OCI-M1 (cell line): ENCODE measurements around the gene CCDC106.

Experiments used
- DNase-seq: peaks from one replicate; lab custom pipeline; 2025; lab: John Stamatoyannopoulos, UW

The CCDC106 gene

DNA sequence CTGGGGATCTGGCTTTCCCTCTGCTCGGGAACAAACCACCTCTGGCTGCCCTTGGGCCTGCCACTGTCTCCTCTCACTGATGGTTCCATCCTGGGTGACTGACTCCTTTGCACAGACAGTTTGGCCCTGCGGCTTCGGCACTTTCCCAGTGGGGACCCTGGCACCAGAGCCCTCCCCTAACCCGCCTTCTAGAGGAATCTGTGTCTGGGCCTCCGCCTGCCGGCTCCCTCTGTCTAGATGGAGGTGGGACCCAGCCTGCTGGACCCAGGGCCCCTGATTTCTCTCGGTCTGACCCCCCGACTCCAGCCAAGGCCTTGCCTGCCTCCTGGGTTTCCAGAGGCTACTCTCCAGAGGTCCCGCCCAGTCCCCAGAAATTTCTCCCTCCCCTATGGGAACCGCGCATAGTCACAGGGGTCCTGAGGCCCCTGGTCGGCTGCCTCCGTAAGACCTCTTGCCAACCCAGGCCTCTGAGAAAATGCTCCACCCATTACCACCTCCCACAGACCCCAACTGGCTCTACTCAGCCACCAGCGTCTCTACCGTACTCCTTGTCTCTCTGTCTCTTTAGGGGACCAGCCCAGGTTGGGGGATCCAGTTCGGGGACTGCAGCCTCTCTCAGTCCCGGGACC is 2.7 kb downstream of the CCDC106 start:
- DNase-seq, result no peak

- DNase-seq, result no peak
Measured at GRCh38 chr19:55651236-55651635, 3.2 kb downstream of the CCDC106 start.

GRCh38 chr19:55652311-55653128 is 4.5 kb downstream of the CCDC106 start:
- DNase-seq, result no peak

DNA sequence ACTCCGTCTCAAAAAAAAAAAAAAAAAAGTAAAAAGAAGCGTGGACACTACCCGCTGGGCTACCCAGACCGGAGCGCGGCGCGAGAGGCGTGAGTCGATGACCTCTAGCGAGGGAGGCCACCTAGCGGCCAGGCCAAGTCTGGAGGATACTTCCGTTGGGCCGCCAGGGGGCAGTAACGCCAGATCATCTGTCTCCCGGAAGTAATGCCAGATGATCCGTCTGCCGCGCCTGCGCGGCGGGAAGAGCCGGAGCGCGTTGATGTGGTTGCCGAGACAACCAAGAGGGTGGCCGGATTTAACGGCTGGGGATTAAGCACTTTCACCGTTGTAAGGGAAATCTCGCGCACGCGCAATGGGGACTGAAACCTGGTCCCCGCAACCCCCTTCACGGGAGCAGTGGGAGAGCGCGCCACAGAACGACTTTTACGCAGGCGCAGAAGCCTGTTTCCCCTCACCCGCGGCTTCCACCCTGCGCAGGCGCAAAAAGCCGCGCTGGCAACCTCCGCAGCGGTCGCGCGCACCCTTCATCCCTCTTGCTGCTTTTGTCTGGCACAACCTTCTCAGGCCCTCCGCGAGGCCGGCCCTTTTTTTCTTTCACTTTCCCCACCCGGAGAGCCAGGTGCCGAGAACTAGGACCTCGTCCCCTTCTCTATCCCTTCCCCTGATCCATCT is 5.8 kb downstream of the CCDC106 start:
- peak; percentile 99 for DNase-seq

DNA sequence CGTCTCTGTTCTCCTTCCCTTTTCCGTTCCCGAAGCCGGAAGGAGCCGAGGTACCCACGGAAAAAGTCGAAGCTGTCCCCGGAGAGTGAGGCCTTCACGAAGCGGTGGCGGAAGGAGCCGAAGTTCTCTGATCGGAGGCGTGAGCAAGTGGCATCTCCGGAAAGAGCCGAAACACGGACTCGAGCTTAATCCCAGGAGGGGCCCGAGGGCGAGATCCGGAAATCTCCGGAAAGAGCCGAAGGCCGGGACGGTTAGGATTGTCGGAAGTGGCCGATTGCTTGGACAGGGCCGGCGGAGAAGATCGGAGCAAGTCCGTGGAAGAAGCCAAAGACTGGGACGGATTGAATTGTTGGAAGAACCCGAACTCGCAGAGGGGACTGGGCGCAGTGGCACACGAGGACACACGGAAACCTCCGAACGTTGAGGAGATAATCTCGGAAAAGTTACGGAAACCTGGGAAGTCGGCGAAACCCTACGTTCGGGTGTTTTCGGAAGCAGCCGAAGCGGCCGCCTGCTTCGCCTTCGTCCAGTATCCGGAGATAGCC is 6.4 kb downstream of the CCDC106 start:
- peak; percentile 100 for DNase-seq

GRCh38 chr19:55654868-55655647 is 7.0 kb downstream of the CCDC106 start, which contains the start of gene U2AF2:
Gene U2AF2, plus strand, starts transcription at chr19:55655035. Its CDS starts 70 bp downstream, at chr19:55655105.
- peak; percentile 99 for DNase-seq

DNA sequence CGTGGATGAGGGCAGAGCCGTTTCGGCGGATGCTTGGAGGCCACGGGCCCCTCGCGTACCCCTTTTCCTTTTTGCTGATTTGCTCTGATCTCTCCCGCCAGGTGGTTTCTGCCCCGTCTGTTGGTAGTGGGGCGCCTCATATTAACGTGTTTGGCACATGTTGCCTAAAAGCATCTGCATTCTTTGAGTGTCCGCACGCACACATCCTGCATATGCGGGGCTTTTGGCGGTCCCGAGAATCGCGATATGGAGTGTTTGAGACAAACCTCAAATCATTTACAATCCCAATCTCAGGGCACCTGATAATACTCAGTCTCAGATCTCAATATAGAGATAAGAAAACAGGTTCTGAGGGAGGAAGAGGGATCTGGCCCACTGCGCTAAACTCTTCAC is 7.6 kb downstream of the CCDC106 start:
- DNase-seq, result no peak

DNA sequence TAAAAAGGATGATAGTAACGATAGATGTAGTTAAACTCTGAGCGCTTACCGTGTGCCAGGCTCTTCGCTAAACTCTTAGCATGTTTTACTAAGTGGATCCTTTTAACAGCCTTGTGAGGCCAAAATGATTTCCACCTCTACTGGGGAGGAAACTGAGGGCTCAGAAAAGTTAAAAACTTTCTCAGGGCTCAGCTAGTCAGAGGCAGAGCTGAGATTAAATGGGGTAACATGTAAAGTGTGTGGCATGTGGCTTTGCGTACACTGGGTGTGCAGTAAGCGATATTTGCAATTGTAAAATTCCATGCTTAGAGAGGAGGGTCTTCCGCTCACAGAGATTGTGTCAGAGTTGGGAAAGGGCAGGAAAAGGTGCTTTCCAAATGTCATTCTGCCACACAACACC is 8.5 kb downstream of the CCDC106 start:
- DNase-seq, result no peak

DNA sequence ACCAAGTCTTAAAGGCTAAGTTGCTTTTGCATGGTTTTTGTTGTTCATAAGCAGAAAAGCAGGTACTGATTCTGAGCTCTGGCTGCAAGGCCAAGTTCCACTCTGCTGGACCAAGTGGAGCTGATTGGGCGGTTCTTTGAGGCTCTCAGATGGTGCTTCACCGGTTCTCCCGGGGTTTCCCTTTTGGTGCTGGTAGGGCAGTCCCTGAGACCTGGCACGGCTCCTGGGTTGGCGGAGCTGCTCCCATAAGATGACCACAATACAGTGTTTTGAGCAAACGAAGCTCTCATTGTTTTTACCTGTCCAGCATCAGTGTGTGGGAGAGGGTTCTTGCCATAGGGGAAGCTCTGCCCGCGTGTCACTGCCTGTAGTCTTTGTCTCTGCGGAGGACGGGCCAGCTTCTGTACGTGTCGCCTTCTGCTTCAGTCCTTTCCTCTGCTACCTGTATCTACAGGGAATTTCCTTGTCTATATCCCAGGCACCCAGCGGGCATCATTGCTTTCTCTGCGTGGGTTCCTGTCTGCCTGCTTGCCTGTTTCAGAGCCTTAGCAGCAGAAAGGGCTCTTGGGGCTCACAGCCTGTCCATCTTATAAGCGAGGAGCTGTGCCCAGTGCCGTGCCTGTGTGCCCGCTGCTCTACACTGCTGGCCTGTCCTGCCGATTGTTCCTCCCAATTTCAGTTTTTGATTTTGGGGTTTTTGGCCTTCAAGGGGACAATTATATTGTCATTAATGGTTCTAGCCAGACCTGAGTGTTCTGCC is 9.2 kb downstream of the CCDC106 start:
- DNase-seq, result no peak

GRCh38 chr19:55658846-55659459 is 10.9 kb downstream of the CCDC106 start:
- DNase-seq, result no peak

- no peak for DNase-seq
Measured at GRCh38 chr19:55659822-55660221, 11.8 kb downstream of the CCDC106 start.

- DNase-seq, result no peak
Measured at GRCh38 chr19:55660404-55660803, 12.4 kb downstream of the CCDC106 start.

GRCh38 chr19:55660991-55661390 is 13.0 kb downstream of the CCDC106 start:
- no peak for DNase-seq

GRCh38 chr19:55661826-55662225 is 13.8 kb downstream of the CCDC106 start:
- no peak for DNase-seq

GRCh38 chr19:55663846-55664536 is 16.0 kb downstream of the CCDC106 start:
- no peak for DNase-seq

GRCh38 chr19:55666343-55667005 is 18.5 kb downstream of the CCDC106 start:
- DNase-seq, result no peak

- DNase-seq, result no peak
Measured at GRCh38 chr19:55667006-55667381, 19.0 kb downstream of the CCDC106 start.

DNA sequence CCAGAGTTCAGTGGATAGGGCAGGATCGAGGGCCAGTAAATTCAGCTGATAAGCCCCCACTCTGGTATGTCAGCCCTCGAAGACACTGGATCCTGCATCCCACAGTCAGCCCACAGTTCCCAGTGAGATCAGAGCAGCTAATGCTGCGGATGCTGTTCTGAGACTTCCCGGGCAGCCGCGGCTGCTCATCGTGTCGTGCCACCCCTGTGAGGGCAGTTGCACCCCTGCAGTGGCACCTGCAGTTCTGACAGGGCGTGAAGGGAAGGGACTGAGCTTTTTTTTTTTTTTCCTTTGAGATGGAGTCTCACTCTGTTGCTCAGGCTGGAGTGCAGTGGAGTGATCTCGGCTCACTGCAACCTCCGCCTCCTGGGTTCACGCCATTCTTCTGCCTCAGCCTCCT is 19.5 kb downstream of the CCDC106 start:
- DNase-seq, result no peak

DNA sequence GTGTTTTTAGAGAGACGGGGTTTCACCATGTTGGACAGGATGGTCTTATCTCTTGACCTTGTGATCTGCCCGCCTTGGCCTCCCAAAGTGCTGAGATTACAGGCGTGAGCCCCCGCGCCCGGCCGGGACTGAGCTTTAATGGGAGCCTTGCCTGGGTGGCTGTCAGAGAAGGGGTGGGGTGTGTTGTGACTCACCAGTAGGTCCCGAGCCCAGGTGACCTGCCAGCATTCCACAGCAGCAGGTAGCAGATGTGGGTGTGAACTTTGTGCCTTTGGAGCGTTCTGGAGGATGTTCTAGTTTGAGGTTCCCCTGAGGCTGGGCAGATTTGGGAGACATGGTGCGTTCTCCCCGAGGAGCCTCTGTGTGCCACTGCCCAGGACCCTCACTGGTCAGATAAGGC is 19.9 kb downstream of the CCDC106 start:
- DNase-seq, result no peak
